CD4-positive, alpha-beta memory T cell (primary cell): ENCODE results near the gene ZBTB7B. TPM values are rescaled to one million over a fixed set of nuclear protein-coding genes. Genes with fewer than 3 reads are reported as not detected.
"Not testable (repeated sequence)": the region's sequence is repeated elsewhere in the genome, so short reads cannot be mapped to it uniquely, and the experiment has no call there.

ENCODE experiments used
- CTCF ChIA-PET: fragments of 350-600 bp; sonication (Branson Sonifier 250); formaldehyde crosslinking; loops from one replicate; lab custom pipeline; 2021; ENCODE audit warnings: inconsistent platforms; ENCODE audit not compliant: partially characterized antibody; lab: Charles Lee
- POLR2A ChIA-PET: fragments of 350-600 bp; sonication (Branson Sonifier 250); formaldehyde crosslinking; loops from one replicate; lab custom pipeline; 2021; ENCODE audit not compliant: partially characterized antibody; lab: Charles Lee
- DNase-seq, 5 donors: peaks; one replicate each; pipeline versions ENCODE4 v3.0.0 to v3.0.0-alpha.2; 2020 to 2022; ENCODE audit warnings: mixed read lengths in 1 of 5
- H3K27ac ChIP-seq: one replicate; pipeline ENCODE4 v1.7.0; 2013; ENCODE audit warnings: low read depth, low read length
- H3K27me3 ChIP-seq: 2 replicates; pipeline ENCODE4 v1.7.0; 2013; ENCODE audit warnings: mild to moderate bottlenecking, low read length, moderate library complexity; ENCODE audit not compliant: insufficient read depth
- H3K36me3 ChIP-seq: 2 replicates; pipeline ENCODE4 v1.7.0; 2013; ENCODE audit warnings: mild to moderate bottlenecking, low read length, moderate library complexity; ENCODE audit not compliant: insufficient read depth
- H3K4me1 ChIP-seq: 2 replicates; pipeline ENCODE4 v1.7.0; 2013; ENCODE audit warnings: mild to moderate bottlenecking, low read length, moderate library complexity; ENCODE audit not compliant: insufficient read depth
- H3K4me3 ChIP-seq, 2 donors: one replicate each; pipeline ENCODE4 v1.7.0; 2013; ENCODE audit warnings: low read length in 2 of 2, mild to moderate bottlenecking in 1 of 2
- H3K9me3 ChIP-seq, 2 donors: one replicate each; pipeline ENCODE4 v1.7.0; 2013; ENCODE audit warnings: low read length in 2 of 2, control low read depth in 1 of 2; ENCODE audit not compliant: control insufficient read depth in 1 of 2
- H3K27ac Mint-ChIP-seq, 7 donors: one replicate each; pipeline ENCODE4 v1.8.0; 2020 to 2021; ENCODE audit warnings: mixed read lengths in 7 of 7, mild to moderate bottlenecking in 6 of 7, inconsistent platforms in 3 of 7, moderate library complexity in 3 of 7
- H3K27me3 Mint-ChIP-seq, 2 donors: one replicate each; pipeline ENCODE4 v1.8.0; 2020 to 2021; ENCODE audit warnings: mixed read lengths in 2 of 2
- H3K36me3 Mint-ChIP-seq, 2 donors: one replicate each; pipeline ENCODE4 v1.8.0; 2020 to 2021; ENCODE audit warnings: mixed read lengths in 2 of 2, inconsistent platforms in 1 of 2, mild to moderate bottlenecking in 1 of 2
- H3K4me1 Mint-ChIP-seq, 4 donors: one replicate each; pipeline ENCODE4 v1.8.0; 2020 to 2021; ENCODE audit warnings: mixed read lengths in 4 of 4, mild to moderate bottlenecking in 1 of 4
- H3K4me3 Mint-ChIP-seq, 8 donors: one replicate each; pipeline ENCODE4 v1.8.0; 2020 to 2021; ENCODE audit warnings: mixed read lengths in 8 of 8, mild to moderate bottlenecking in 7 of 8, moderate library complexity in 6 of 8, inconsistent platforms in 3 of 8
- H3K9me3 Mint-ChIP-seq, 8 donors: one replicate each; pipeline ENCODE4 v1.8.0; 2020 to 2021; ENCODE audit warnings: mixed read lengths in 8 of 8, mild to moderate bottlenecking in 5 of 8, inconsistent platforms in 3 of 8, moderate library complexity in 1 of 8
- intact Hi-C: fragments of 100-400 bp; cut with micrococcal nuclease; formaldehyde crosslinking; loops from one replicate; pipeline ENCODE4 v1.15.1; 2023
- polyA plus RNA-seq, 2 donors: library from polyadenylated mRNA; unstranded; fragments of 300-500 nt; fragmentation: Illumina TruSeq; gene quantifications; one replicate each; pipeline ENCODE4 v1.2.3, GENCODE V29; 2021
- total RNA-seq, 2 experiments: library from RNA; stranded (reverse); gene quantifications; one replicate each; pipeline ENCODE4 v1.2.3, GENCODE V29; 2021

ZBTB7B gene
- total and polyA plus RNA-seq, 4 experiments from 2014 or later, result 3.4 to 92.7 (median 48.9) TPM

DNA sequence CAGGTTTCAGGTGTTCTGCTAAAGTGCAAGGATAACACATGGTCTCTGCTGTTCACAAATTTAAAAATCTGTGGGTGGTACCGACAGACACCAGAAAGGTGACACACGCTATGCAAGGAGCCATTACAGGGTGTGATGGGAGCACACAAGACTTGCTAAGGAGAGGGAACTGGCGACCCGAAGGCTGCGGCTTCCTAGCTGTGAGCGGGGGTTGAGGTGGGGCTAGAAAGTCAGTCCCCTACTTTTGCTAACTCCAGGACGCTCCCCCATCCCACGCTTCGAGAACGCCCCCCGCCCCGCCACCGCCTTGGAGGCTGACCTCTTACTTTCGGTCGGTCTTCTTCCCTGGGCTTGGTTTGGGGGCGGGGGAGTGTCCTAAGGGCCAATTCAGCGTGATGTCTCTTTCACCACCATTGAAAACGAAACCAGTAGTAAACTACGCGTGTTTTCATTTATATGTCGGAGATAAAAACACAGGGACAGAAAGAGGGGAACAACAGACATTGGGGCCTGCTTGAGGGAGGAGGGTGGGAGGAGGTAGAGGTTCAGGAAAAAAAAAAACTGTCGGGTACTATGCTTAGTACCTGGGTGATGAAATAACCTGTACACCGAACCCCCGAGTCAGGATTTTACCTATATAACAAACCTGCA is 27.1 kb upstream of the ZBTB7B start:
- Histone ChIP-seq H3K9me3 (no peaks in the 10 kb centered on the region), H3K27ac (peak overlapping the region; percentile 95), H3K4me3 (peak overlapping the region; percentile 67 to 100), H3K27me3 (no peaks in the 10 kb centered on the region), H3K36me3 (no peaks in the 10 kb centered on the region), H3K4me1 (peaks cover 42% of the 10 kb centered on the region)
- Mint-ChIP-seq H3K27me3 (no peaks in the 10 kb centered on the region), H3K36me3 (peaks cover 4 to 11% of the 10 kb centered on the region in 2 donors), H3K4me1 (peaks cover 18 to 33% (median 24%) of the 10 kb centered on the region in 4 donors), H3K4me3 (no peak overlapping the region), H3K9me3 (no peaks in the 10 kb centered on the region), H3K27ac (no peak overlapping the region)
- POLR2A ChIA-PET, result interaction anchor here (0.6 to 41.7 kb wide), 9 partner anchors 8 to 998 kb away, joined by 3 to 1543 read pairs (median 36); partner anchors contain the start of genes ADAM15, FLAD1, JTB and LENEP
- CTCF ChIA-PET, result interaction anchor here (1.3 to 16.3 kb wide), 7 partner anchors 13 to 41 kb away, joined by 4 to 226 read pairs (median 23); partner anchors contain the start of genes PBXIP1 and PYGO2
- intact Hi-C loops, result loop anchor here (2.0 kb wide), 2 partner anchors 39 to 75 kb away; partner anchors contain the start of genes ADAM15 and PMVK
- peak; percentile 44 to 69 (median 55) for DNase-seq

DNA sequence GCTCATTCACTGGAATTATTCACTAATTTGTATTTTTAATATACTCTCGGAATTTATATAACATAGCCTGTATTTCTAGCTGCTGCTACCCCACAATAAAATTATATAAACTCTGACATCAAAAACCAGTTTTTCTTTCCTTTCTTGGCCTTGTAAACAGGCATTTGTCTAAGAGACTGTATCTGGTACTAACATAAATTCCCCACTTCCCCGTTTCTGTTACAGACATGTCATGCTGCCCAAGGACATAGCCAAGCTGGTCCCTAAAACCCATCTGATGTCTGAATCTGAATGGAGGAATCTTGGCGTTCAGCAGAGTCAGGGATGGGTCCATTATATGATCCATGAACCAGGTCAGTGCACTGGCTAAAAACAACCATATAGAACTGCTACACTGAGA is 24.8 kb upstream of the ZBTB7B start:
- intact Hi-C loops, H3K9me3 Mint-ChIP-seq, H3K9me3 ChIP-seq, H3K36me3 Mint-ChIP-seq, H3K4me3 ChIP-seq, DNase-seq, H3K27me3 ChIP-seq, H3K27me3 Mint-ChIP-seq, H3K27ac ChIP-seq, H3K36me3 ChIP-seq: not testable (repeated sequence)
- Mint-ChIP-seq H3K4me3 (peak overlapping the region in 1 of 8 donors; percentile 29), H3K27ac (peak overlapping the region in 3 of 7 donors; percentile 38 to 58 (median 51)), H3K4me1 (peaks cover 5 to 15% (median 8%) of the 10 kb centered on the region in 4 donors)
- ChIA-PET CTCF (interaction anchor here (1.0 to 16.3 kb wide), 3 partner anchors 39 to 107 kb away, joined by 3 to 226 read pairs (median 3); partner anchors contain the start of gene ADAM15), POLR2A (interaction anchor here (9.7 to 41.7 kb wide), 3 partner anchors 16 to 29 kb away, joined by 126 to 1543 read pairs (median 219); partner anchors contain the start of genes LENEP, PBXIP1, PYGO2 and ZBTB7B)
- H3K4me1 ChIP-seq, result peaks cover 25% of the 10 kb centered on the region

DNA sequence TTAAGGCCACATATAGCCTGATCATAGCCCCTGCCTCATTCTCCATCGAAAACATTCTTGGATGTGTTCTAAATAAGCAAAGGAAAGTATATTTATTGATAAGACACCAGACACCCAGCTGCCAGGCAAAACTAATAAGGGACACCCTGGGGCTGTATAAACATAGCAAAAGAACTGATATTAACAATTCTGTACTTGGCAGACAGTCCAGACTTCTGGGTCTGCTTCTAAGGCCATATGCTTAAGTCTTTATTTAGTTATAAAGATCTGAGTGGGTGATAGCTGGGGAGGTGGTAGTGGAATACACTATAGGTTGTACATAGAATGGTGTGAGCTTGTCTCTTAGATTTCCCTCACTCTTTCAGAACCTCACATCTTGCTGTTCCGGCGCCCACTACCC is 24.2 kb upstream of the ZBTB7B start:
- no peak overlapping the region for H3K4me3 ChIP-seq
- H3K27ac ChIP-seq, result no peak overlapping the region
- ChIA-PET POLR2A (interaction anchor here (9.7 to 41.7 kb wide), 3 partner anchors 16 to 28 kb away, joined by 126 to 1543 read pairs (median 219); partner anchors contain the start of genes LENEP, PBXIP1, PYGO2 and ZBTB7B), CTCF (interaction anchor here (1.0 to 16.3 kb wide), 3 partner anchors 38 to 106 kb away, joined by 3 to 226 read pairs (median 3); partner anchors contain the start of gene ADAM15)
- intact Hi-C loops, result no loop called here
- Mint-ChIP-seq H3K4me1 (peaks cover 2 to 12% (median 5%) of the 10 kb centered on the region in 4 donors), H3K27me3 (no peaks in the 10 kb centered on the region), H3K9me3 (no peaks in the 10 kb centered on the region), H3K36me3 (no peaks in the 10 kb centered on the region), H3K4me3 (no peak overlapping the region), H3K27ac (peak overlapping the region in 1 of 7 donors; percentile 13)
- no peaks in the 10 kb centered on the region for H3K27me3 ChIP-seq
- no peak for DNase-seq
- no peaks in the 10 kb centered on the region for H3K36me3 ChIP-seq
- H3K4me1 ChIP-seq, result peaks cover 20% of the 10 kb centered on the region
- no peaks in the 10 kb centered on the region for H3K9me3 ChIP-seq

- Mint-ChIP-seq H3K4me3 (no peak overlapping the region), H3K36me3 (peaks cover 0 to 5% of the 10 kb centered on the region in 2 donors), H3K4me1 (peaks cover 4 to 10% (median 8%) of the 10 kb centered on the region in 4 donors), H3K9me3 (no peaks in the 10 kb centered on the region), H3K27ac (no peak overlapping the region), H3K27me3 (no peaks in the 10 kb centered on the region)
- intact Hi-C loops, result loop anchor here (2.0 kb wide), 1 partner anchor 68 kb away; the partner anchor contains the start of gene ADAM15
- Histone ChIP-seq H3K4me1 (peaks cover 27% of the 10 kb centered on the region), H3K27me3 (no peaks in the 10 kb centered on the region), H3K27ac (peak overlapping the region; percentile 76), H3K9me3 (no peaks in the 10 kb centered on the region), H3K36me3 (peaks cover 4% of the 10 kb centered on the region), H3K4me3 (peak overlapping the region; percentile 4 to 79)
- CTCF ChIA-PET, result interaction anchor here (1.0 to 16.3 kb wide), 10 partner anchors 10 to 70 kb away, joined by 3 to 226 read pairs (median 10); partner anchors contain the start of genes LENEP, PBXIP1 and PMVK
- POLR2A ChIA-PET, result interaction anchor here (1.0 to 41.7 kb wide), 9 partner anchors 8 to 423 kb away, joined by 3 to 1543 read pairs (median 17); partner anchors contain the start of genes ADAM15, CKS1B, LENEP and PBXIP1
- no peak for DNase-seq
Measured at GRCh38 chr1:154982341-154982740, 20.3 kb upstream of the ZBTB7B start.

- intact Hi-C loops, result loop anchor here (1.0 to 2.0 kb wide), 6 partner anchors 9 to 68 kb away; partner anchors contain the start of genes ADAM15, CKS1B, PMVK and PYGO2
- no peaks in the 10 kb centered on the region for H3K9me3 ChIP-seq
- no peaks in the 10 kb centered on the region for H3K9me3 Mint-ChIP-seq
- peaks cover 27% of the 10 kb centered on the region for H3K4me1 ChIP-seq
- H3K27ac ChIP-seq, result peak within 1 kb of the TSS; percentile 76
- peaks cover 4 to 8% (median 6%) of the 10 kb centered on the region in 4 donors for H3K4me1 Mint-ChIP-seq
- H3K36me3 Mint-ChIP-seq, result peaks cover 2 to 6% of the 10 kb centered on the region in 2 donors
- DNase-seq, result peak; percentile 96 to 99 (median 96)
- CTCF ChIA-PET, result interaction anchor here (1.0 to 16.3 kb wide), 13 partner anchors 10 to 70 kb away, joined by 3 to 226 read pairs (median 8); partner anchors contain the start of genes LENEP, PBXIP1, PMVK and PYGO2
- H3K4me3 Mint-ChIP-seq, result no peak within 1 kb of the TSS
- POLR2A ChIA-PET, result interaction anchor here (0.6 to 41.7 kb wide), 19 partner anchors 9 to 425 kb away, joined by 3 to 1543 read pairs (median 5); partner anchors contain the start of genes ADAM15, CKS1B, LENEP and PBXIP1
- H3K4me3 ChIP-seq, result peak within 1 kb of the TSS; percentile 79 to 92
- H3K36me3 ChIP-seq, result peaks cover 12% of the 10 kb centered on the region
- H3K27me3 Mint-ChIP-seq, result no peaks in the 10 kb centered on the region
- peak within 1 kb of the TSS in 1 of 7 donors; percentile 92 for H3K27ac Mint-ChIP-seq
- H3K27me3 ChIP-seq, result no peaks in the 10 kb centered on the region
Measured at GRCh38 chr1:154982897-154983648, 19.5 kb upstream of the ZBTB7B start, which contains the start of gene FLAD1. Gene FLAD1 (plus strand): TSS chr1:154983344. CDS start chr1:154983695, 351 bp downstream.

DNA sequence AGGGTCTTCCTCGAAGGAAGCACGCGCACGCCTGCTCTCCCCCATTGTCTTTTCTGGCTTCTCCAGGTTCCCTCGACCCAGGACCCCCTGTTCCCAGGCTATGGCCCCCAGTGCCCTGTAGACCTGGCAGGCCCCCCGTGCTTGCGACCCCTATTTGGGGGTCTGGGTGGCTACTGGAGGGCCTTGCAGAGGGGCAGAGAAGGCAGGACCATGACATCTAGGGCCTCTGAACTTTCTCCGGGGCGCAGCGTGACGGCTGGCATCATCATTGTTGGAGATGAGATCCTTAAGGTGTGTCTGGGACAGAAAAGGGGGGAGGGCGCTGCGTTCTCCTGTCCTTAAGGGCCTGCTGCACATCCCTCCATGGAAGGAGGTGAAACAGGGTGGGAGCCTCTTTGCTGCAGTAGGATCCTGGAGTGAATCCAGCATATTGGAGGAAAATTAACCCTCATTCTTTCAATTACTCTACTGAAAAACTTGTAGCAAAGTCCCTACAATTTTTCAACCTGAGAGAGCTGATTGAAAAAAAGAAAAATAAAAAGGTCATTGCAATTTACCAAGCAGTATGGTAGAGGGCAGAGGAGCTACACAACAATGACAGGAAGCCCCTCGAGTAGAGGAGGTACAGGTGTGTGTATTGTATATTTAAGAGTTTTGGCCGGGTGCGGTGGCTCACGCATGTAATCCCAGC is 18.7 kb upstream of the ZBTB7B start:
- ChIA-PET CTCF (interaction anchor here (1.0 to 16.3 kb wide), 12 partner anchors 9 to 101 kb away, joined by 3 to 226 read pairs (median 10); partner anchors contain the start of genes LENEP, PBXIP1 and PYGO2), POLR2A (interaction anchor here (0.8 to 41.7 kb wide), 16 partner anchors 10 to 426 kb away, joined by 3 to 1543 read pairs (median 6); partner anchors contain the start of genes ADAM15, CKS1B, LENEP and PBXIP1)
- Mint-ChIP-seq H3K27ac (peak overlapping the region in 1 of 7 donors; percentile 92), H3K4me1 (peaks cover 6 to 15% (median 11%) of the 10 kb centered on the region in 4 donors), H3K27me3 (no peaks in the 10 kb centered on the region), H3K4me3 (no peak overlapping the region), H3K36me3 (peaks cover 8 to 13% of the 10 kb centered on the region in 2 donors), H3K9me3 (no peaks in the 10 kb centered on the region)
- H3K27ac ChIP-seq, result peak overlapping the region; percentile 76
- peak overlapping the region; percentile 79 to 92 for H3K4me3 ChIP-seq
- no peak for DNase-seq
- no peaks in the 10 kb centered on the region for H3K9me3 ChIP-seq
- no peaks in the 10 kb centered on the region for H3K27me3 ChIP-seq
- intact Hi-C loops, result loop anchor here (1.0 to 2.0 kb wide), 6 partner anchors 10 to 67 kb away; partner anchors contain the start of genes ADAM15, CKS1B, PMVK and PYGO2
- peaks cover 20% of the 10 kb centered on the region for H3K36me3 ChIP-seq
- peaks cover 34% of the 10 kb centered on the region for H3K4me1 ChIP-seq
